Measurements from ENCODE around the gene WDR73. TPM values are rescaled to one million over a fixed set of nuclear protein-coding genes. Genes with fewer than 3 reads are reported as not detected.

WDR73 gene
- total RNA-seq, 4 donors from 2014 or later: 17.0 to 53.6 (median 29.8) TPM

DNA sequence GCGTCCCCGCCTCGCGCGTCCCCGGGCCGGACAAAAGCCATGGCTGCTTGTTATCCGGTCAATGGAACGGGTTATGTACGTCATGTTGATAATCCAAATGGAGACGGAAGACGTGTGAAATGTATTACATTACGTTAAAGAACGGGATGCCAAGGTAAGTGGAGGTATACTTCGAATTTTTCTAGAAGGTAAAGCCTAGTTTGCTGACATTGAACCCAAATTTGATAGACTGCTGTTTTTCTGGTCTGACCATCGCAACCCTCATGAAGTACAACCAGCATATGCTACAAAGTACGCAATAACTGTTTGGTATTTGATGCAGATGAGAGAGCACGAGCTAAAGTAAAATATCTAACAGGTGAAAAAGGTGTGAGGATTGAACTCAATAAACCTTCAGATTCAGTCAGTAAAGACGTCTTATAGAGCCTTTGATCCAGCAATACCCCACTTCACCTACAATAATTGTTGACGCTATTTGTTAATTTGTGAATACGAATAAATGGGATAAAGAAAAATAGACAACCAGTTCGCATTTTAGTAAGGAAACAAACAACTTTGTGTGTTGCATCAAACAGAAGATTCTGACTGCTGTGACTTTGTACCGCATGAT, 19.8 kb downstream of the WDR73 start:
- TF ChIP-seq, protein P1, sequence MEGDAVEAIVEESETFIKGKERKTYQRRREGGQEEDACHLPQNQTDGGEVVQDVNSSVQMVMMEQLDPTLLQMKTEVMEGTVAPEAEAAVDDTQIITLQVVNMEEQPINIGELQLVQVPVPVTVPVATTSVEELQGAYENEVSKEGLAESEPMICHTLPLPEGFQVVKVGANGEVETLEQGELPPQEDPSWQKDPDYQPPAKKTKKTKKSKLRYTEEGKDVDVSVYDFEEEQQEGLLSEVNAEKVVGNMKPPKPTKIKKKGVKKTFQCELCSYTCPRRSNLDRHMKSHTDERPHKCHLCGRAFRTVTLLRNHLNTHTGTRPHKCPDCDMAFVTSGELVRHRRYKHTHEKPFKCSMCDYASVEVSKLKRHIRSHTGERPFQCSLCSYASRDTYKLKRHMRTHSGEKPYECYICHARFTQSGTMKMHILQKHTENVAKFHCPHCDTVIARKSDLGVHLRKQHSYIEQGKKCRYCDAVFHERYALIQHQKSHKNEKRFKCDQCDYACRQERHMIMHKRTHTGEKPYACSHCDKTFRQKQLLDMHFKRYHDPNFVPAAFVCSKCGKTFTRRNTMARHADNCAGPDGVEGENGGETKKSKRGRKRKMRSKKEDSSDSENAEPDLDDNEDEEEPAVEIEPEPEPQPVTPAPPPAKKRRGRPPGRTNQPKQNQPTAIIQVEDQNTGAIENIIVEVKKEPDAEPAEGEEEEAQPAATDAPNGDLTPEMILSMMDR (IDR thresholded peaks at IDR 0.05): no peak
- no peak for TF ChIP-seq POLR2A (IDR thresholded peaks at IDR 0.05)
- DNase-seq: no peak
- peak overlapping the region; percentile 51 to 82 (median 67) for H3K4me3 ChIP-seq
- peak overlapping the region; percentile 81 to 97 (median 94) for H3K27ac ChIP-seq
- H3K4me1 ChIP-seq: peaks cover 2 to 24% (median 13%) of the 10 kb centered on the region in 4 donors
- no peaks in the 10 kb centered on the region for H3K9me3 ChIP-seq
- H3K27me3 ChIP-seq: no peaks in the 10 kb centered on the region
- H3K36me3 ChIP-seq: peaks cover 0 to 29% (median 0%) of the 10 kb centered on the region in 3 donors

GRCh38 chr15:84633311-84634227, 20.5 kb downstream of the WDR73 start:
- H3K4me1 ChIP-seq: peaks cover 2 to 24% (median 13%) of the 10 kb centered on the region in 4 donors
- DNase-seq: peak; percentile 65 to 87 (median 84)
- no peaks in the 10 kb centered on the region for H3K9me3 ChIP-seq
- H3K4me3 ChIP-seq: peak overlapping the region; percentile 51 to 82 (median 67)
- TF ChIP-seq, protein P1 (IDR thresholded peaks at IDR 0.05): no peak
- TF ChIP-seq POLR2A (IDR thresholded peaks at IDR 0.05): peak; percentile 25 to 40
- peaks cover 0 to 22% (median 0%) of the 10 kb centered on the region in 3 donors for H3K36me3 ChIP-seq
- peak overlapping the region; percentile 81 to 97 (median 94) for H3K27ac ChIP-seq
- H3K27me3 ChIP-seq: no peaks in the 10 kb centered on the region

DNA sequence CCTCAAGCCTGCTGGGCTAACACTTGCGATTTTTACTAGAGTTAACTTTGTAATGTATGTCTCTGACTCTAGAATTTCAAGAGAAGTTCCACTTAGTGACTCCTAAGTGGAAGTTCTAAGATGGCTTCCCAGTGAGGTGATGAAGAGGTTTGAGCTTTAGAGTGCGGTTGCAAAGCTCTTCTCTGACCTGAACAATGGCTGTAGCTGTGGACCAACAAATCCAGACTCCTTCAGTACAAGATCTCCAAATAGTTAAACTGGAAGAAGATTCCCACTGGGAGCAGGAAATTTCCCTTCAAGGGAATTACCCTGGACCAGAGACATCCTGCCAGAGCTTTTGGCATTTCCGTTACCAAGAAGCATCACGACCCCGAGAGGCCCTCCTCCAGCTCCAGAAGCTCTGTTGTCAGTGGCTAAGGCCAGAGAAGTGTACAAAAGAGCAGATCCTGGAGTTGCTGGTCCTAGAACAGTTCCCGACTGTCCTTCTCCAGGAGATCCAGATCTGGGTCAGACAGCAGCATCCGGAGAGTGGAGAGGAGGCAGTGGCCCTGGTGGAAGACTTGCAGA, 22.3 kb downstream of the WDR73 start:
- H3K9me3 ChIP-seq: no peaks in the 10 kb centered on the region
- peak overlapping the region; percentile 80 to 94 (median 87) for H3K27ac ChIP-seq
- H3K4me3 ChIP-seq: peak overlapping the region; percentile 58 to 82 (median 67)
- TF ChIP-seq, protein P1 (IDR thresholded peaks at IDR 0.05): no peak
- TF ChIP-seq POLR2A (IDR thresholded peaks at IDR 0.05): no peak
- DNase-seq: no peak
- peaks cover 0 to 6% (median 0%) of the 10 kb centered on the region in 3 donors for H3K36me3 ChIP-seq
- no peaks in the 10 kb centered on the region for H3K27me3 ChIP-seq
- H3K4me1 ChIP-seq: peaks cover 2 to 24% (median 13%) of the 10 kb centered on the region in 4 donors

GRCh38 chr15:84629033-84629432, 25.1 kb downstream of the WDR73 start:
- no peaks in the 10 kb centered on the region for H3K9me3 ChIP-seq
- H3K4me3 ChIP-seq: no peak overlapping the region
- no peak for TF ChIP-seq POLR2A (IDR thresholded peaks at IDR 0.05)
- TF ChIP-seq, protein P1 (IDR thresholded peaks at IDR 0.05): no peak
- no peaks in the 10 kb centered on the region for H3K27me3 ChIP-seq
- H3K4me1 ChIP-seq: peaks cover 2 to 15% (median 13%) of the 10 kb centered on the region in 4 donors
- peaks cover 0 to 6% (median 0%) of the 10 kb centered on the region in 3 donors for H3K36me3 ChIP-seq
- H3K27ac ChIP-seq: no peak overlapping the region
- no peak for DNase-seq

GRCh38 chr15:84625123-84625522, 29.0 kb downstream of the WDR73 start:
- Histone ChIP-seq H3K36me3 (peaks cover 0 to 28% (median 0%) of the 10 kb centered on the region in 3 donors), H3K27me3 (no peaks in the 10 kb centered on the region), H3K27ac (no peak overlapping the region), H3K4me1 (no peaks in the 10 kb centered on the region), H3K4me3 (no peak overlapping the region), H3K9me3 (peaks cover 0 to 16% (median 12%) of the 10 kb centered on the region in 4 donors)
- no peak for TF ChIP-seq POLR2A (IDR thresholded peaks at IDR 0.05)
- TF ChIP-seq, protein P1 (IDR thresholded peaks at IDR 0.05): no peak
- DNase-seq: no peak

Data from Peyer's patch (tissue), 4 donors.